Loucy (cell line): ENCODE measurements around the gene FGD6.

Source experiments
- H2AFZ ChIP-seq: fragments of 200-600 bp; sonication (generic); 2 replicates; pipeline ENCODE4 v1.6.0; 2016; ENCODE audit warnings: antibody characterized with exemption, mild to moderate bottlenecking, low read length, moderate library complexity
- H3F3A ChIP-seq: fragments of 200-600 bp; 2 replicates; pipeline ENCODE4 v1.6.0; 2016; ENCODE audit warnings: antibody characterized with exemption, low read depth, mild to moderate bottlenecking
- H3K27me3 ChIP-seq: fragments of 200-600 bp; sonication (generic); 2 replicates; pipeline ENCODE4 v1.6.1; 2014; ENCODE audit warnings: low read length, mild to moderate bottlenecking; ENCODE audit not compliant: insufficient read depth, poor library complexity, severe bottlenecking
- H3K36me3 ChIP-seq: fragments of 200-600 bp; sonication (generic); 2 replicates; pipeline ENCODE4 v1.6.1; 2016; ENCODE audit warnings: low read length; ENCODE audit not compliant: insufficient read depth
- H3K4me1 ChIP-seq: fragments of 200-600 bp; sonication (generic); 2 replicates; pipeline ENCODE4 v1.5.1; 2014; ENCODE audit warnings: low read length, mild to moderate bottlenecking; ENCODE audit not compliant: insufficient read depth, poor library complexity, severe bottlenecking
- H3K4me2 ChIP-seq: fragments of 200-600 bp; sonication (generic); 2 replicates; pipeline ENCODE4 v1.6.0; 2014; ENCODE audit warnings: antibody characterized with exemption, low read length, low read depth, mild to moderate bottlenecking; ENCODE audit not compliant: poor library complexity, severe bottlenecking
- H3K4me3 ChIP-seq: fragments of 200-600 bp; sonication (generic); 2 replicates; pipeline ENCODE4 v1.5.1; 2014; ENCODE audit warnings: low read length, mild to moderate bottlenecking, mixed read lengths; ENCODE audit not compliant: poor library complexity, severe bottlenecking
- H3K79me2 ChIP-seq: fragments of 200-600 bp; sonication (generic); 2 replicates; pipeline ENCODE4 v1.6.1; 2014; ENCODE audit warnings: low read length; ENCODE audit not compliant: insufficient read depth
- H3K9ac ChIP-seq: fragments of 200-600 bp; sonication (generic); 2 replicates; pipeline ENCODE4 v1.6.0; 2014; ENCODE audit warnings: mild to moderate bottlenecking, low read depth, low read length, moderate library complexity; ENCODE audit not compliant: poor library complexity, severe bottlenecking
- H3K9me2 ChIP-seq: fragments of 200-600 bp; sonication (generic); replicated peaks from 2 replicates; pipeline ENCODE4 v1.6.1; 2016; ENCODE audit warnings: low read depth, low read length, mixed read lengths
- H3K9me3 ChIP-seq: fragments of 200-600 bp; sonication (generic); 2 replicates; pipeline ENCODE4 v1.6.1; 2014; ENCODE audit warnings: mild to moderate bottlenecking, antibody characterized with exemption, low read length, low read depth; ENCODE audit not compliant: insufficient read depth
- H4K20me1 ChIP-seq: fragments of 200-600 bp; sonication (generic); 2 replicates; pipeline ENCODE4 v1.6.0; 2014; ENCODE audit warnings: antibody characterized with exemption, low read length, mild to moderate bottlenecking; ENCODE audit not compliant: insufficient read depth, poor library complexity, severe bottlenecking
- CTCF ChIP-seq: fragments of 200-600 bp; sonication (generic); conservative IDR thresholded peaks from 2 replicates; pipeline ENCODE4 v1.5.1; 2014; ENCODE audit warnings: mild to moderate bottlenecking, antibody characterized with exemption, low read length
- EZH2phosphoT487 ChIP-seq: fragments of 200-600 bp; IDR thresholded peaks from 2 replicates; pipeline ENCODE4 v1.6.1; 2018; ENCODE audit warnings: antibody characterized with exemption, mild to moderate bottlenecking, moderate library complexity, borderline replicate concordance

The FGD6 gene

GRCh38 chr12:95181103-95181502 lies 36.2 kb downstream of the FGD6 start:
- no peak overlapping the region for H3K4me2 ChIP-seq
- no peaks in the 10 kb centered on the region for H3K79me2 ChIP-seq
- no peaks in the 10 kb centered on the region for H3K27me3 ChIP-seq
- no peaks in the 10 kb centered on the region for H4K20me1 ChIP-seq
- H3K4me3 ChIP-seq, result no peak overlapping the region
- TF ChIP-seq CTCF (no peak), EZH2phosphoT487 (no peak)
- H2AFZ ChIP-seq, result no peak overlapping the region
- no peaks in the 10 kb centered on the region for H3K9me2 ChIP-seq
- no peaks in the 10 kb centered on the region for H3F3A ChIP-seq
- H3K36me3 ChIP-seq, result no peaks in the 10 kb centered on the region
- H3K4me1 ChIP-seq, result no peaks in the 10 kb centered on the region
- H3K9me3 ChIP-seq, result no peaks in the 10 kb centered on the region
- H3K9ac ChIP-seq, result no peak overlapping the region

GRCh38 chr12:95179011-95179410 lies 38.3 kb downstream of the FGD6 start:
- Histone ChIP-seq H3K4me3 (no peak overlapping the region), H3K9me2 (no peaks in the 10 kb centered on the region), H3K36me3 (no peaks in the 10 kb centered on the region), H2AFZ (no peak overlapping the region), H3F3A (no peaks in the 10 kb centered on the region), H3K9me3 (no peaks in the 10 kb centered on the region), H3K4me1 (no peaks in the 10 kb centered on the region), H4K20me1 (no peaks in the 10 kb centered on the region), H3K79me2 (no peaks in the 10 kb centered on the region), H3K4me2 (no peak overlapping the region), H3K27me3 (no peaks in the 10 kb centered on the region), H3K9ac (no peak overlapping the region)
- TF ChIP-seq EZH2phosphoT487 (no peak), CTCF (no peak)

- Histone ChIP-seq H3K9me3 (no peaks in the 10 kb centered on the region), H3F3A (no peaks in the 10 kb centered on the region), H4K20me1 (no peaks in the 10 kb centered on the region), H2AFZ (no peak overlapping the region), H3K79me2 (no peaks in the 10 kb centered on the region), H3K9ac (no peak overlapping the region), H3K4me1 (no peaks in the 10 kb centered on the region), H3K36me3 (no peaks in the 10 kb centered on the region), H3K9me2 (no peaks in the 10 kb centered on the region), H3K4me2 (no peak overlapping the region), H3K4me3 (no peak overlapping the region), H3K27me3 (no peaks in the 10 kb centered on the region)
- TF ChIP-seq EZH2phosphoT487, result no peak
- TF ChIP-seq CTCF, result no peak
These were observed 39.1 kb downstream of the FGD6 start for GRCh38 chr12:95178136-95178535.
